Activated naive CD8-positive, alpha-beta T cell treated with anti-CD3 and anti-CD28 coated beads for 36 hours (primary cell): ENCODE results near the gene SETX. TPM values are rescaled to one million over a fixed set of nuclear protein-coding genes. Genes with fewer than 3 reads are reported as not detected.

ENCODE experiments used
- DNase-seq: peaks from one replicate; pipeline ENCODE4 v3.0.0; 2021
- H3K27ac Mint-ChIP-seq: one replicate; pipeline ENCODE4 v1.8.0; 2022; ENCODE audit warnings: mild to moderate bottlenecking, moderate library complexity, mixed read lengths
- H3K27me3 Mint-ChIP-seq: one replicate; pipeline ENCODE4 v1.8.0; 2022; ENCODE audit warnings: mild to moderate bottlenecking, mixed read lengths
- H3K36me3 Mint-ChIP-seq: one replicate; pipeline ENCODE4 v1.8.0; 2021; ENCODE audit warnings: mild to moderate bottlenecking, mixed read lengths
- H3K4me1 Mint-ChIP-seq: one replicate; pipeline ENCODE4 v1.8.0; 2021; ENCODE audit warnings: mixed read lengths
- H3K4me3 Mint-ChIP-seq: one replicate; pipeline ENCODE4 v1.8.0; 2022; ENCODE audit warnings: mild to moderate bottlenecking, moderate library complexity, mixed read lengths
- H3K9me3 Mint-ChIP-seq: one replicate; pipeline ENCODE4 v1.8.0; 2022; ENCODE audit warnings: mixed read lengths
- total RNA-seq, 2 experiments: library from RNA; stranded (reverse); gene quantifications; one replicate each; pipeline ENCODE4 v1.2.3, GENCODE V29; 2021

SETX gene
- total RNA-seq, 2 experiments from 2014 or later = 34.8 to 34.9 TPM

GRCh38 chr9:132232522-132232921 is 122.3 kb downstream of the SETX start:
- no peaks in the 10 kb centered on the region for H3K9me3 Mint-ChIP-seq
- H3K36me3 Mint-ChIP-seq = no peaks in the 10 kb centered on the region
- H3K4me3 Mint-ChIP-seq = no peak overlapping the region
- H3K27ac Mint-ChIP-seq = no peak overlapping the region
- H3K27me3 Mint-ChIP-seq = no peaks in the 10 kb centered on the region
- peaks cover 9% of the 10 kb centered on the region for H3K4me1 Mint-ChIP-seq
- no peak for DNase-seq

DNA sequence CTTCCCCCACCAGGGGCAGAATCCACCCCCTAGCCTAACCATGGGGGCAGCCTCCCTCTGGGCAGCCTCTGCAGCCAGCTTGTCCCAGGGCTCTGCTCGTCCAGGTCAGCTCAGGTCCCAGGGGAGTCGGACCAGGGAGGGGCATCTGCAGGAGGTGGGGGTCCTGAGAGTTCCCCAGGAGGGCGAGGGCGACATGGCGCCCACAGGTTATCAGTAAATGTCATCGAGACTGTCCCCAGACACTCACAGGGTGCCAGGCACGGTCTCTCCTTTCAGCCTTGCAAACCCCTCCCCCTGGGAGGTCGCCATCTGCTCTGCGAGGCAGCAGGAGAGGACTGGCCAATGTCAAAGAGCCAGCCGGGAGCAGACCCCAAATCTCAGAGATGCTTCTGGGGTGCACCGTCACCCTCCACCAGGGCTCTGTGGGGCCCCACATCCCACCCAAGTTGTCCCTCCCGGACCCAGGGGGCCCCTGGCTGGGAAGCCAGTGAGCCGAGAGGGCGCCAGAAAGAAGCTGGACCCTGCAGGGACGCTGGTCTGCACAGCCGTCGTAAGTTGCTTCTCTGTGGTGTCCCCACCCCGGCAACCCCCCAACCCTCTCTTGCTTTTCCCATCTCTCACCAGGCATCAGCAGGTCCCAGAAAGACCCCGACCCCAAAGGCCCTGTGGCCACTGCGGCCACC is 123.6 kb downstream of the SETX start:
- Mint-ChIP-seq H3K4me1 (peaks cover 4% of the 10 kb centered on the region), H3K4me3 (no peak overlapping the region), H3K36me3 (no peaks in the 10 kb centered on the region), H3K27me3 (no peaks in the 10 kb centered on the region), H3K27ac (no peak overlapping the region), H3K9me3 (no peaks in the 10 kb centered on the region)
- DNase-seq = no peak

DNA sequence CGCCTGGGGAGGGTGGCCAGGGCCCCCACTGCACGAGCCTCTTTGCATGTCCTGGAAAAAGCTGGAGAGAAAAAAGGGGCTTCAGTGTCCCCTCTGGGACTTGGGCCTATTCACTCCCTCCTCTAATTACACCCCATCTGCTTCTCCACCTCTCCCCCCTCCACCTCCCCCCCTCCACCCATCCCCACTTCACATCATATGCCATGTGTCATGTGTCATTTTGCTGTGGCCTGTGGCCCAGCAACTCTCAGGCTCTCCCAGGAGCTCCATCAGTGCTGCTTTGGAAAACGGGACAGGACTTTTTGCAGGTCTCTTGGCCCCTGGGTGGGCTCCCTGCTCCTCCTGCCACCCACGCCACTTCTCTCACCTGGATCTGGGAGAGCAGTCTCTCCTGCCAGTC is 124.2 kb downstream of the SETX start:
- no peaks in the 10 kb centered on the region for H3K27me3 Mint-ChIP-seq
- H3K36me3 Mint-ChIP-seq = no peaks in the 10 kb centered on the region
- no peak for DNase-seq
- no peak overlapping the region for H3K27ac Mint-ChIP-seq
- peaks cover 4% of the 10 kb centered on the region for H3K4me1 Mint-ChIP-seq
- H3K4me3 Mint-ChIP-seq = no peak overlapping the region
- no peaks in the 10 kb centered on the region for H3K9me3 Mint-ChIP-seq

DNA sequence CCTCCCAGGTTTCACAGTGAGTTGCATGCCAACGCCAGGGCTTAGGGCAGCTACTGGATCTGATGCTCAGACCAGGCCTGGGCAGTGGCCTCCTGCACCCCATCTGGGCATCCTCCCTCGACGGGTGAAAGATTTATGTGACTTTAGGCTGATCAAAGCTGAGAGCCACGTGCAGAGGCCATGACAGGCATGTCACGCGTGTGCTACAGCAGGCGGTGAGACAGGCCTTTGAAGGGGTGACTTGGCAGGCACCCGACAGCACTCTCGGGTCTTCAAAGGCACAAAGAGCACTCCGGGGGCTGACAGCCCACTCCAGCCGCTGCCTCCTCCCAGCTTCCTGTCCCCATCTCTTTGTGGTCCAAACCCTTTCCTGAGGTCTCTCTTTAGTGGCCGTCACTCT is 126.7 kb downstream of the SETX start:
- H3K4me1 Mint-ChIP-seq = peaks cover 4% of the 10 kb centered on the region
- DNase-seq = no peak
- H3K36me3 Mint-ChIP-seq = no peaks in the 10 kb centered on the region
- no peaks in the 10 kb centered on the region for H3K27me3 Mint-ChIP-seq
- H3K27ac Mint-ChIP-seq = no peak overlapping the region
- H3K4me3 Mint-ChIP-seq = no peak overlapping the region
- no peaks in the 10 kb centered on the region for H3K9me3 Mint-ChIP-seq

DNA sequence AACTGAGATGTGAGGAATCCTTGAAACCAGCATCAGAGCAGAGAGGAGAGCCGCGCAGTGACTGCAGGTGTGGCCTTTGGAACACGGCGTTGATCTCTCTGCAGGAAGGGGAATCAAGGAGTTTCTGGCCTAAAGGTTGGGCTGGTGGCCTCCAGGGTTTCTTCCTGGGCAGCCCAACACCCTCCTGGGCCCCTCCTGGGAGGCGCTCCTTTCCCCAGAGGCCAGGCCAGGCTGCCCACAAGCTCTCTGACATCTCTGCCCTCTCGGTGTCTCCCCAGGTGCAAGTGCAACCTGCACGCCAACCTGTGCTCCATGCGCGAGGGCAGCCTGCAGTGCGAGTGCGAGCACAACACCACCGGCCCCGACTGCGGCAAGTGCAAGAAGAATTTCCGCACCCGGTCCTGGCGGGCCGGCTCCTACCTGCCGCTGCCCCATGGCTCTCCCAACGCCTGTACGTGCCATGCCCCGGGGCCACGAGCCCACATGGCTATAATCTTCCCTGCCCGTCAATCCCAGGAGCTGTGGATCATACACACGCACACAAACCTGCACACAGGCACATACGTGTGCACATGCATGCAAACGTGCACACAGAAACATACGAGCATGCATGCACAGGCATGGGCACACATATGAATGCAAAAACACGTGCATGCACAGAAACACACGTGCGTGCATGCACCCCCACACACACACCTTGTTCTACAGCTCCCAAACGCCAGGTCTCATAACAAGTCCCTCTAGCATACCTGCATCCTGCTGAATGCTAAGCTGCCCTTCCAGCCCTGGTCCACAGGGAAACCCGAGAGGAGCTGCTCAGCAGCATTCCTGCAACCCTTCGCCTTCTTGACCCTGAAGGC is 128.0 kb downstream of the SETX start:
- no peak for DNase-seq
- Mint-ChIP-seq H3K36me3 (no peaks in the 10 kb centered on the region), H3K27ac (no peak overlapping the region), H3K4me3 (no peak overlapping the region), H3K4me1 (peaks cover 4% of the 10 kb centered on the region), H3K9me3 (no peaks in the 10 kb centered on the region), H3K27me3 (no peaks in the 10 kb centered on the region)

- no peak overlapping the region for H3K27ac Mint-ChIP-seq
- DNase-seq = no peak
- no peaks in the 10 kb centered on the region for H3K27me3 Mint-ChIP-seq
- no peaks in the 10 kb centered on the region for H3K36me3 Mint-ChIP-seq
- H3K9me3 Mint-ChIP-seq = no peaks in the 10 kb centered on the region
- no peak overlapping the region for H3K4me3 Mint-ChIP-seq
- H3K4me1 Mint-ChIP-seq = peaks cover 4% of the 10 kb centered on the region
Measured at GRCh38 chr9:132224645-132225044, 130.1 kb downstream of the SETX start.

DNA sequence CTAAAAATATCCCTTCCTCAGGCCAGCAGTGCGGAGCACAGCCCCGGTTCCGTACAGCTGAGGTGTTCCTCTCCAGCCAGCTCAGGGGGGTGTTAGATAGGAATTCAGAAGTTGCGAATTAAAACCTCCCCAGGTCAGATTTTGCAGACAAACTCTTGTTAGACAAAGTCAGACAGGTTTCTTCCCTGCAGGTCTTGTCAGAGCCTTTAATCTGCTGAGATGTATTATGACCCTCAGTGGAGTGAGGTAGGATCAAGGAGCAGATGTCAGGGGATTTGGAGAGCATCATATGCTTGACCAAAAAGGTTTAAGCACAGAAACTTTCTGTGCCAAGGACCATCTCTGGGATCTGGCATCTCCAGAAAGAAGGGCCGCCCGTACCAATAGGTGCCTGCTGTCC is 132.8 kb downstream of the SETX start:
- DNase-seq = no peak
- H3K27me3 Mint-ChIP-seq = no peaks in the 10 kb centered on the region
- H3K4me1 Mint-ChIP-seq = no peaks in the 10 kb centered on the region
- no peak overlapping the region for H3K27ac Mint-ChIP-seq
- no peaks in the 10 kb centered on the region for H3K36me3 Mint-ChIP-seq
- H3K9me3 Mint-ChIP-seq = no peaks in the 10 kb centered on the region
- H3K4me3 Mint-ChIP-seq = no peak overlapping the region

GRCh38 chr9:132218208-132218607 is 136.6 kb downstream of the SETX start:
- no peaks in the 10 kb centered on the region for H3K9me3 Mint-ChIP-seq
- no peak overlapping the region for H3K27ac Mint-ChIP-seq
- no peak for DNase-seq
- no peaks in the 10 kb centered on the region for H3K27me3 Mint-ChIP-seq
- H3K36me3 Mint-ChIP-seq = no peaks in the 10 kb centered on the region
- H3K4me1 Mint-ChIP-seq = no peaks in the 10 kb centered on the region
- H3K4me3 Mint-ChIP-seq = no peak overlapping the region

DNA sequence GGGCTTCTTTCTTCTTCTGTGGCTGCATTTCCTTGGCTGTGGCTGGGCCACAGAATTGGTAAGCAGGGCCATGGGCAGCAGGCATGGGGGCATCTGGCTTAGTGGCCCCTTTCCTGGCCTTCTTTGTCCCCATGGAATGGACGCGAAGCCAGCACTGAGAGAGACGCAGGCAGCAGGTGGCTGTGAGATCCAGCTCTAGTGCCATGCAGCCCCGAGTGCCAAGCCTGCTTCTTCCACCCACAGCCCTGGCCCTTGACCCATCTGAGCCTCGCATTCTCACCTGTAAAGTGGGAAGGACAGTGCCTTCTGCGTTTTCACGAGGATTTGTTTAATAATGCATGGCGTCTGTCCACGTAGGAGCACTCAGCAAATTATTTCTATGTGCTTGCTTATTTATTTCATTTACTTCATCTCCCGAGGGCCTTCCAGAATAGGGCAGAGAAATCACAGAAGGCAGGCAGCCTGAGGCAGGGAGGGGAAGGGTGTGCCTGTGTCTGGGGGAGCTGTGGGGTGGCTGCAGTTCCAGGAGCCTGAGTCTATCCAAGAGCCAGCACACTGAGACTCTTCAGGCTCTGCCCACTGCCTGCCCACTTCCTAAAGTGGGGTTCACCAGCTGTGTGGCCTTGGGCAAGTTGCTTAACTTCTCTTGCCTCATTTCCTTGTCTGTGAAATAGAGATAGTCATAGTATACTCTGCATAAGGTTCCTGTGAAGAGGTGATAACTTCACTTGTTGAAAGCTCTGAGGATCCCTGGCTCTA is 137.7 kb downstream of the SETX start:
- Mint-ChIP-seq H3K27me3 (no peaks in the 10 kb centered on the region), H3K4me3 (no peak overlapping the region), H3K9me3 (no peaks in the 10 kb centered on the region), H3K27ac (no peak overlapping the region), H3K36me3 (no peaks in the 10 kb centered on the region), H3K4me1 (no peaks in the 10 kb centered on the region)
- DNase-seq = no peak

DNA sequence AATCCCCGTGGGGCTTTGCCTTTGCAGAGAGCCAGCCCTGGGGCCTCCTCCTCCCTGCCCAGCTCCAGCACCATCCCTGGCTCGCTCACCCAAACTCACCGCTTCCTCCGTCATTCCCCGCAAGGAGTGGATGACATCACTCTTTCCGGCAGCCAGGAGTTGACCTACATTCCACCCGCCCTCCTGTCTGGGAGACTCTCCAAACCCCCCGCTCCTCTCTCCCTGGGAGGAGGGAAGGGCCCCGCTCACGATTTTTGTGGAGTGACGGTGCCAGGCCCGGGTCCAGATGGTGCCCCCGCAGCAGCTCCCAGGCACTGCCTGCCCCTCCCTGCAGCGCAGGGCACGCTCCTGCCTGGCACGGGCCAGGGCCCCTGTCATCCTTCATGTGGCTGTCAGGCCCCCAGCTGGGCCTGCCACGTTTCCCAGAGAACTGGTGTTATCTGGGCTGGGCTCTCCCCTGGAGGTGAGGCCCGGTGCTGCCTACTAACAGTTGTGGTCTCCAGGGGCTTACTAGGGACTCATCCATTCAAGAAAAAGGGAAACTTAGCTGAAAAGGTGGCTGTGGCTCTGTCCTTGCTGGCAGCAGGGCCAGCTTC is 140.7 kb downstream of the SETX start:
- DNase-seq = no peak
- Mint-ChIP-seq H3K4me3 (no peak overlapping the region), H3K27me3 (no peaks in the 10 kb centered on the region), H3K36me3 (no peaks in the 10 kb centered on the region), H3K9me3 (no peaks in the 10 kb centered on the region), H3K4me1 (no peaks in the 10 kb centered on the region), H3K27ac (no peak overlapping the region)

DNA sequence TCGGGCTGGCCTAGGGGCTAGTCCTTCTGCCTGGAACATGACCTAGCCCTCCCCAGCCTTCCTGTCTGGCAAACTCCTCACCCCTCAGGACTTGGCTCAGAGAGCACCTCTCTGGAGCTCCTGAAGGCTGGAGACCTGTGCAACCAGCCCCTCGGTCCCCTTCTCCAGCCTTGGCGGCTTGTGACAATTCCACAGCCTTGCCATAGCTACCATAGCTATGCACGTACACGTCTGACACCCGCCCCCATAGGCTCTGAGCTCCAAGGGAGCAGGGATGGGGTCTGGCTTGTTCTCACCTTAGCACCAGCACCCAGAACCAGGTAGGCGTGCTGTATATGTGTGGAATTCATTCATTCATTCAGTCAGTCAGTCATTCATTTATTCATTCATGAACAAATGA is 143.2 kb downstream of the SETX start:
- Mint-ChIP-seq H3K9me3 (no peaks in the 10 kb centered on the region), H3K27me3 (no peaks in the 10 kb centered on the region), H3K27ac (no peak overlapping the region), H3K36me3 (no peaks in the 10 kb centered on the region), H3K4me3 (no peak overlapping the region), H3K4me1 (no peaks in the 10 kb centered on the region)
- no peak for DNase-seq

Other genes starting within 250 kb of the SETX start
- gene NTNG2, start 192.9 kb downstream of the SETX start, total RNA-seq = 1 to 10 TPM; 1.2 to 1.6 TPM
- gene TTF1, start 51.9 kb upstream of the SETX start, total RNA-seq = 10 to 100 TPM; 41.5 to 42.2 TPM
- not detected for gene CFAP77, start 55.2 kb upstream of the SETX start, total RNA-seq
- gene BARHL1, start 227.6 kb upstream of the SETX start, total RNA-seq = not detected